Fibroblast of villous mesenchyme (primary cell): Measurements from ENCODE around the gene MSMB. TPM values are rescaled to one million over a fixed set of nuclear protein-coding genes. Genes with fewer than 3 reads are reported as not detected.
"Not testable (repeated sequence)": the region's sequence is repeated elsewhere in the genome, so short reads cannot be mapped to it uniquely, and the experiment has no call there.

Experiments
- DNase-seq: peaks from one replicate; pipeline ENCODE4 v3.0.0-alpha.2; 2010; ENCODE audit warnings: low read depth
- H3K4me3 ChIP-seq: 2 replicates; pipeline ENCODE4 v1.5.1; 2011; ENCODE audit warnings: low read depth, mild to moderate bottlenecking, low read length
- CTCF ChIP-seq: IDR thresholded peaks from 2 replicates; pipeline ENCODE4 v1.5.1; 2012; ENCODE audit warnings: low read depth, mild to moderate bottlenecking, low read length; ENCODE audit not compliant: insufficient read depth
- total RNA-seq: library from RNA; depleted of rRNA; stranded (reverse); fragments of >200 nt; gene quantifications from 2 replicates; pipeline ENCODE4 v1.2.3, GENCODE V29; 2012

Gene MSMB
- total RNA-seq, 1 donor: not detected

DNA sequence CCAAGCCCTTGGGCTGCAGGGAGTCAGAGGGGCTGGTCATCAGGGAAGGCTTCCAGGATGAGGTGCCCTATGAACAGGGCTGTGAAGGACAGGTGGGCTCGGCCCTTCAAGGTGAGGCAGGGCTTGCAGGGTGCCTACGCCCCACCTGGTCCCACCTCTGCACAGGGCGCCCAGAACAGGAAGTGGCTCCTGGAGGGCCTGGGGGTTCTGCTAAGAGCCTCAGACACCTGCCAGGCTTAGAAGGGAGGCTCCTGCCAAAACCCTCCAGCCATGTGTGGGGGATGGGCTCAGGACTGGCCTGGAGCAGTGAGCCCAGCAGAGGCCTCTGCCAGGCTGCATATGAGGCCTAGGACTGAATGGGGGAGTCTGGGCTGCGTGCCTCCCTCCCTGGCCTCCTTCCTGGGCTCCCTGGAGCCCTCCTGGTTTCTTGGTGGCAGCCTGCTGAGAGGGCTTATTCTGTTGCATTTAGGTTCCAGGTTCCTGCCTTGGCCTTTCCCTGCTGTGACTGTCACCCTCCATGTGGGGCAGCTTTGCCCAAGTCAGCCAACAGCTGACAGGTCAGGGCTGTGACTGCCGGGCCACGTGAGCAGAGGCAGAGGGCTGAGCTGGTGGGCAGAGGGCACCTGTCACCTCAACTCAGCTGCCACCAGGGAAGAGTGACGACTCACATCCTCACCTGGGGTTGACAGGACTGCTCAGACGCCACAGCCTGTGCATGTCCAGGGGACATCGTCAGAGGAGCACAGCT is 45.2 kb upstream of the MSMB start:
- TF ChIP-seq CTCF: no peak
- no peak overlapping the region for H3K4me3 ChIP-seq
- no peak for DNase-seq

DNA sequence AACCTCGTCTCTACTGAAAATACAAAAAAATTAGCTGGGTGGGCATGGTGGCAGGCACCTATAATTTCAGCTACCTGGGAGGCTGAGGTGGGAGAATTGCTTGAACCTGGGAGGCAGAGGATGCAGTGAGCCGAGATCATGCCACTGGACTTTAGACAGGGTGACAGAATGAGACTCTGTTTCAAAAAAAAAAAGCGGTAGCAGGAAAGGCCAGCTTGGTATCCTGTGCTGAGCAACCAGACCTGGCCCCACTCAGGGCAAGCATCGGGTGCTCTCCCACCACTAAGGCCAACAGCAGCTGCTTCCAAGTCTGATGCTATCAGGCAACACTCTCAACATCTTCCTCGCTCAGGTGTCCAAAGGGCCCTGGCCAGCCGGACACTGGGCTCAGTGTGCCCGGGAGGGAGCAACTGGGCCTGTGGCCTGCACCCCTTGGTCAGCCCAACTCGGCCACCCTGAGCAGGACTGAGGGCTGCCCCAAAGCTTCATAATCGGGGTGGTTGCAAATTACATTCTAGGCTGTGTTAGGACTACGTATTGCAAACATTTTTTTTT is 44.3 kb upstream of the MSMB start:
- no peak overlapping the region for H3K4me3 ChIP-seq
- no peak for TF ChIP-seq CTCF
- no peak for DNase-seq

GRCh38 chr10:46087381-46087780 is 41.3 kb upstream of the MSMB start:
- H3K4me3 ChIP-seq, DNase-seq: not testable (repeated sequence)

DNA sequence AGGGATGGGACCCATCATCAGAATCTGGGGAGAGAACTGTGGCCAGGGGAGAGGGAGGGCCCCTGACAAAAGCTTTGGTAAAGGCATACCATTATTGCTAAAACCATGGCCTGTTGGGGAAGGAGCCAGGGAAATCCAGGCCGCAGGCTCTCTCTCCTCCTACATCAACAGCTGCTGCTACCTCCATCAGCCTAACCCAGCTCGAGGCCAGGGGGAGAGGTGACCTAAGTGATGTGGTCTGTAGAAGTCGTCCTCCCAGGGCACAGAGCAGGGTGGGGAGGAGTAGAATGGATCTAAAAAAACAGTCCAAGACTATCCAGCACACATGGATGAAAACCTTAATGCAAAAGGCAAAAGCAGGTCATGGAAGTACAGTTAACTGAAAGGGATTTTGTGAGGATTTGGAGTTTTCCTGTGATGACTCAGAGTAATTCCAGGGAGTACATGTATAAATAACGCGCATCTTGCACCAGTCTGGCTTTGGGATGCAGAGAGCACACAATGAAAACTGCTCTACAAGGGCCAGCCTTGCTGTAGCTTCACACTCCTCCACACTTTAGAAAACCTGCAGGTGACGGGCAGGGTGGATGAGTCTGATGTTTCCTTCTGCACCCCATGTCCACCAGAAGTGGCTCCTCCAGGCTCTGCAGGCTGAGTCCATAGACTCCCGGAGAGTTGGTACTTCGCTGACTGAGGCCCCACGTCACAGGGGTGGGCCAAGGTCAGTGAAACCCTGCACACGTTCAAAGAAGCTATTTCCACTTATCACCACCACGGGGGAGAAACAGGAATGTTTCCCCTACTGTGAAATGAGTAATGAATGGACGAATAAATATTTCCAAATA is 38.5 kb upstream of the MSMB start:
- peak; percentile 50 for DNase-seq
- H3K4me3 ChIP-seq: no peak overlapping the region
- TF ChIP-seq CTCF: no peak

GRCh38 chr10:46080886-46081285 is 34.8 kb upstream of the MSMB start:
- H3K4me3 ChIP-seq: no peak overlapping the region
- DNase-seq: peak; percentile 48
- no peak for TF ChIP-seq CTCF

DNA sequence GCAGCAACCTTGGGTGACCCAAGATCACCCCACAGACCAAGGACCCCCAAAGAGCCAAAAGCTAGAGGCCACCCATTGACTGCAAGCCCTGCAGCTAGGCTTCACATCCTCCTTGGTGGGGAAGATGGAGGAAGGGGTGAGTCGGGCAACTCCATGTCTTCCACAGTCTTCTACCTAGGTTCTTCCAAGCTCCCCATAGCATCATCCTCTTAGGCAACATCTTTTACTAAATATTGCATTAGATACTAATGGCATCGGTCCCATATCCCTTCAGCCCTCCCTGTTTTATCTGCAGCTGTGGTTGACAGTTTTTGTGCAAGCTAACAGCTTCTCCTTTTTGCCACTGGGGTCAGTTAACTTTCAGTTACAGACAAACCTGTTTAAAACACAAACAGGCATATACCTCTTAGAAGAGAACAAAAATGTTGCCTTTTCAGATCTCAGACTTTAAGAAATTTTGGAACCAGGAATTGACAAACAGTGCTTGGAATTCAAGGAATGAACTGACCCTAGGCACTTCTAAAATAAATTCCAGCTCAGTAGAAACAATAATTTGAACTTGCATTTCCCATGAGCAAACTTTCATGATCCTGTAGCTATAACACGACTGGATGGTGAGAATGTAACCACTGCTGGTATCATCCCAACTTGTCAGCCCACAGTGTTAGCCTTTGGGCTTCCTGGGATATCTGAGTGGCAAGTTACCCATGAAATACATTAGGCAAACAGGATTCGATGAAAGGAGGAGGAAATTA is 33.9 kb upstream of the MSMB start:
- no peak for TF ChIP-seq CTCF
- no peak overlapping the region for H3K4me3 ChIP-seq
- DNase-seq: peak; percentile 59
